NOMO-1 treated with DMSO at 0.1 percent for 48 hours (cell line): ENCODE data around the gene ARMC7.
"Not testable (repeated sequence)": the region's sequence is repeated elsewhere in the genome, so short reads cannot be mapped to it uniquely, and the experiment has no call there.

Source experiments
- DNase-seq: peaks from one replicate; lab custom pipeline; 2025; ENCODE audit not compliant: unreplicated experiment; lab: John Stamatoyannopoulos, UW

ARMC7 gene

DNA sequence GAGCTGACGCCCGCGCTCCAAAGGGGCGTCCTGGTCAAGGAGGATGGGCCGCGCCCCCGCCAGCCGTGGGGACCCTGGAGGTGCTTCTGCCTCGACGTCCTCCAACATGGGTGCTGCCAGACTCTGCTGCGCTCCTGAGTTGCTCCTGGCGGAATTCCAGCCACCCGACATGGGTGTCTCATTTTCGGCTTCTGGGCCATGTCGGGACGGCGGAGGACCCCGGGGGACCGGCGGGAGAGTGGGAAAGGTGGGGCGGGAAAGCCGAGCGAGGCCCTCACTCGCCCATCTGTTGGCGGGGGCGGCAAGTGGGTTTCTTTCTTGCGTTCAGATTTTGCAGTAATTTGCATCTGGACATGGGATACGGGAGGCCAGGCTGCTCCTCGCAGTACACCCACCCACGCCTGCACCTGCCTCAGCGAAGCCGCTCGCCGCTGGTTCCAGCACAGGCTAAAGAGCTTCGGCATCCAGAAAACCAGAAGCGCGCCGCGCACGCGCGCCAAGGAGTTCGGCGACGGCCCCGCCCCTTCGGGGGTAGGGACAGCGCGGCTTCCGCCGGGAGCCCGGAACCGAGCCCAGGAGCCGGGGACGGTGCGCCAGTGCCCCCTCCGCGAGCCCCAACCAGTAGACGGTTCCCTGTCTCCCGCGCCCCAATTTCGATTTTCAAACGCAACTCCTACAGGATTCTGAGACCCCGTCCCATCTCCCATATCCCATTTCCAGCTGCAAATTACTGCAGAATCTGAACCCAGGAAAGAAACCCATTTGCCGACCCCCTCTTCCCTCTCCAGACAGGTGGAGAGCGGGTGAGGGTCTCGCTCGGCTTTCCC lies at the start of gene ARMC7:
Gene ARMC7, plus strand, starts transcription at position 563 of the 827 bp plus-strand sequence. CDS start 320 bp downstream, outside the sequence.
- peak; percentile 80 for DNase-seq

DNA sequence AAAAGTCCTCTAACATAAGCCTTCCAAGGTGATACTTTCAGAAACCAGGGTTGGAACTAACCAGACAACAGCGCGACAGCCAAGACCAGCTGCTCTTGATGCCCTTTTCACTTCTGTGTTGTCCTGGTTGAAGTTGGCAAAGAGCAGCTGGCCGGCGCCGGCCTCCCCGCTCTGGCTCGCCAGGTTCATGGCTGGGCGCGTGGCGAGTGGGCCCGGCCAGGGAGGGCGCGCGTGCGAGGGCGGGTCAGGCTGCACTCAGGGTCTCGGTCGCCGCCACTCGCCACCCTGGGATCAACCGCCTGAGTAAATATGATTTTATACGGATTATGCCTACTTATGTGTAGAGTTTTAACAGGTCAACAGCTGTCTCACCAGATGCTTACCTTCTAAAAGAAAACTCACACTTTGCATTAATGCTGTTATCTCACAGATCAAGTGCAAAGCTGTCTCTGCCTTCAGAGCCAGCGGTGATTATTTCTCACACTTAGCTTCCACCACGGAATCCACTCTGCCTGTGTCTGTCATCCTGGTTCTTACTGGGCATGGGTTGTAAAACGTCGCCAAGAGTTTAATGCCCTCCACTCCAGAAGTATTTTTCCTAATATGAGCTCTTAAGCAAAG lies 49.2 kb upstream of the ARMC7 start:
- DNase-seq, result no peak

DNA sequence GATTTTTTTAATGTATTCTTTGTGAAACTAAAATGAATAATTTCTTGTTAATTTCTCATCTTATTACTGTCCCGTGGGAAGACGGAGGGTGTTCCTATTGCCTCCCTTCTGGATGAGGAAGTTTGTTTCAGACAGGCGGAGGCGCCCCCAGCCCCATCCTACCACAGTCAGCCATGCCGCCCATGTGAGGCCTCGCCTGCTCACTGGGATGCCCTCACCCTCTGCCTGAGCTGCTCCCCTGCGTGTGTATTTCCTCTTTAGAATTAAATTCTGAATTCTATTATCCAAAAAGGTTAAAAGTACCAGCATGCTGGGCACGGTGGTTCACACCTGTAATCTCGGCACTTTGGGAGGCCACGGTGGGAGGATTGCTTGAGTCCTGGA lies 48.7 kb upstream of the ARMC7 start:
- no peak for DNase-seq

DNA sequence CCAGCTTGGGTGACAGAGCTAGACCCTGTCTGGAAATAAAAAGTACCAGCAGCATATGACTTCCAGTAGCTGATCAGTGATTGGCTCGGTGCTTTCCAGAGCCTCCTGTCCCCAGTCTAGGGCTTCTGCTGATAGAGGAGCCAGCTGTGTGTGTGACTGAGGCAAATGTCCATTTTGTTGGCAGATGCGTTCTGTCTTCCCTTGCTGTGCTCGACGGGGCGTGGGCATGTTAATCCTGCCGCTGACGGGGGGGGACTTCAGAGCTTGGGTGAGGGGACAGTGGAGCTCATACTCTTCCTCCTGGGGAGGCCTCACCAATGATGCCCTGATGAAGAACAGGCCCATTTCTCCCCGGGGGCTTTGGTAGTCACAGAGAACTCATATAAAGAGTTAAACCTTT lies 48.2 kb upstream of the ARMC7 start:
- DNase-seq, result no peak

DNA sequence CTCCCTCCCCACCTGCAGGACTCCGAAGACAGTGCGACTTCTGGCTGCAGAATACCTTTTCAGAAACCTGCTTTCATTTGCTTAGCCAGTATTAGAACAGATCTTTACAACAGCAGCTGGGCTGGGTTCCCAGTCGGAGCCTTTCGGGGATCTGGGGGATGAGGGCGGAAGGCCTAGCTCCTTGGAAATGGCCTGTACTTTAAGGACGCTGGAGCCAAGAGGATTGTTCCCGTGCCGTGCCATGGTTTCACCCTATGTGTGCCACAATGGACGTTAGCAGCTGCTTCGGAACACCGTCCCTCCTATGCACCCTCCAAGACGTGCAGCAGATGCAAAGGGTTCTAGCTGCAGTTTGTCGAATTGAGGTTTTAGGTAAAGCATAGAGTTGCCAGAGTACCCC lies 46.6 kb upstream of the ARMC7 start:
- DNase-seq, result no peak

DNA sequence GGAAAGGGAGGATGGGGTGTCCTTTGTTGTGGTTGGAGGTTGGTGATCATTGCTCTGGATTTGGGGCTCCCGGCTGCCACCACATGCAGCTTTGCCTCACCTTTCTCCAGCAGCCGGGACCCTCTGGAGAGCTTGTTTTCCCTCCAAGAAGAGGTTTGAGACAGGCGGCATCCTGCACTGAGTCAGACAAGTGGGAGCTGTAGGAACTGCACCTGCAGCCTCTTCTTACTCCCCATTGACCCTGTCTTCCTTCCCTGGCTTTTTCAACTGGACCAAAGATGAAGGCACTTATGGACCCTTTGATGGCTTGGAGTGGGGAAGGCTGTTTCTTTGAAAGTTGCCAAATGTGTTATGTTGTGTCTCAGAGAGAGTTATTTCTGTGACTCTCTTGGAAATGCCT lies 46.1 kb upstream of the ARMC7 start:
- DNase-seq, result no peak

DNA sequence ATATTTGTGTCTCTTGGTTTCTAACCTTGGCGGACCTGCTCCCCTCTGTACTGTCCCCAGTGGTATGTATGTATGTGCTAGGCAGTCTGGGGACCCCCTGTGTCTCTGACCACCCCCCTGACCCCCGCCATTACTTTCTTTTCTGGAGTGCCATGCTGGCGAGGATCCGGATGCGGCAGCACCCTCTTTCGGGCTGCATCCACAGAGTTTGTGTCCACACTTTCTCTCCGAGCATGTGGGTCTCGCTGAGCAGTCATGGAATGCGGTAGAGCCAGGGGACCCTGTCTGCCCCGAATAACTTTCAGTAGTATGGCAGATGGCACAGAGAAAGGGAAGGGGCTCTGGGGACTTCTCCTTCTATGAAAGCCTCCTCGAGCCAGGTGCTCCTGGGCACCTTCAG lies 45.7 kb upstream of the ARMC7 start:
- no peak for DNase-seq

DNA sequence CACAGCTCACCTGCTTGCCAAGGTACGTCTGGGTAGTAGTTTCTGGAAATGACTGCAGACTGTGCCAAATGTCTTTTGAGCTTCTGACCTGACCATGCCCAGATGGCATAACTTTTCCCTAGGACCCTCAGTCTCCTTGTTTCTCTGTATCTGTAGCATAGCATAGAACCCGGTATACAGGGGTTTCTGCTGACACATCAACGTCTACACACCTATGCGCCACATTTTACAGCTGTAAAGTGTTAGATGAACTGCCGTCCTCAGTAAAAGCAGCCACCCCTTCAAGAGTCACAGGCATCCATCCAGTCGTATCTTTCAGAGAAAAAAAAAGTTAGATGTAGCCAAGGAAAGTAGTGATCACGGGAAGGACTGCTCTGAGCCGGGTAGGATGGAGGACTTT lies 45.3 kb upstream of the ARMC7 start:
- no peak for DNase-seq

DNA sequence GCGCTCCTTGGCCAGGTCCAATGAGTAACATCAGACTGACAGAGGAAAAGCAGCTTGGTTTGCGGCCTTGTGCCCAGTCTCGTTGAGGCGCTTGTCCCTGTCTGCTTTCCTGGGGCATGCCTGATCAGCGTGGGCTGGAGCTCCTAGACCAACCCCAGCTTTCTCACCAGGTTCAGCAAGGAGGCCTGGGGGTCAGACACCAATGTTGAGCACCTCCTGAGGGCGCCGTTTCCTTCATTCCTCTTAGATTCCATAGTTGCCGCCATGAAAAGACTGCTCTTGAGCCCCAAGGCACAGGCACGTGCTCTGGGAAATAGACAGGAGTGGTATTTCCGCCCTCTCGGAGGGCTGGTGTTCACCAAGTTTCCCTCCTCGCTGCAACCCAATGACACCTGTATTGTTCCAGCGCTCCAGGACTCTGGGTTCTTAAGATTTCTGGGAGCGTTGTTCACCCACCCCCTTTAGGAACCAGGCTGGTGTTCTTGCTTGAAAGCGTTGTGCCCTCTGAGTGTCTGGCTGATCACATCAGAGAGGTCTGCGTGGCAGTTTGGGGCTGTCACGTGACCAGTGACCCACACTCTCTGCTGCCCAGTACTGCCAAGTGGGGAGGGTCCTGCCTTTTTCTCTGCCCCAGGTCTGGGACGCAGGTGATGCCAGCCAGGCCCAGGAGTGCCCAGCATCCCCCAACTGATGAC lies 44.8 kb upstream of the ARMC7 start:
- DNase-seq, result no peak

DNA sequence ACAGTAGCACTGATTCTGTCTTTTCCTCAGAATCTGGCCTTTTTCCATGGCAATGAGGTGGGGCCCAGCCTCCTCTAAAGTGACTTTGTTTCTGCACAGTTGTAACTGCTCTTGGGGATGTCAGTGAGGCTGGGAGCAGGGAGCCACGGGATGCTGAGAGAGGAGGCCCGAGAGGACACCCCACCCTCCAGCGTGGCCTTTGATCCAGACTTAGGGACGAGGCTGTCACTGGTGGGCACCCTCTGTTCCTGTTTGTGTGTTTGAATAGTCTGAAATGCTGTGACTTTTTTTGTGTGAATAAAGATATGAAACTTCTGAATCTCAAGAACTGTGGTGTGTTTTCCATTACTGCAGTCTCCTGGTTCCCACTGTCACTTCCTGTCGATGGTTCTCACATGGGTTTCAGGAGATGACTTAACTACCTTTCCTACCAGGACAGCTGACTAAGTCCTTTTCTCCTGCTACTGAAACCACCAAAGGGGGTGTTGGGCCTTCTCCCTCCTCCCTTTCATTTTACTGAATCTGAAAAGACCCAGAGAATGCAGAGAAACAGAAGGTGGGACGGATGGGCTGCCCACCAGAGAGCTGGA lies 44.1 kb upstream of the ARMC7 start:
- no peak for DNase-seq

DNA sequence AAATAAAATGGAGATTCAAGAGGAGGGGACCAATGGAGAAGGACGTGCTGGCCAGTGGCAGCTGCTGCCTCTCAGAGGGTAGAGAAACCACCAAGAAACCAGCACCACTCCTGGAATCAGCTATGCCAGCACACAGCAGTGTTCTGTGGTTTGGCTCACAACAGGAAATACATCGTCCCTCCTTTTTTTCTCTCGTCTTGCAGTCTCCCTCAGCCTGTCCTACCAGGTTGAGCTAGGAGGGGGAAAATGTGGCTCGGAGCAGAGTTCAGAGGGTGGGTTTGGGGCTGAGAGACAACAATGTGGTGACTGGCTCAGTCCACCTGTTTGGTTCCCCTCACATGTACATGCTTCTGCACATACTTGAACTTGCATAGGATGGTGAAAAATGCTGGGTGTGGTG lies 41.9 kb upstream of the ARMC7 start:
- DNase-seq, result no peak

DNA sequence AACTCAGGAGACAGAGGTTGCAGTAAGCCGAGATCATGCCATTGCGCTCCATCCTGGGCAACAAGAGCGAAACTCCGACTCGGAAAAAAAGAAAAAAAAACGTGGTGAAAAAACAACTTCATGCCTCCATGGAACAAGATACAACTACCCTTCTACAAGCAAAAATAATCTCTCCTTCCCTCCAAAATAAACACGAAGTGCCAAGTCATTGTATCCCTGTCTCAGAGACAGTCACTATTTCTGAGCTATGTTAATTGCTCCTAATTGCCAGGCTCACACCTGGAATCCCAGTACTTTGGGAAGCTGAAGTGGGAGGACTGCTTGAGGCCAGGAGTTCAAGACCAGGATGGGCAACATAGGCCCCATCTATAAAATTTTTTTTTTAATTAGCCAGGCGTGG lies 41.0 kb upstream of the ARMC7 start:
- no peak for DNase-seq

DNA sequence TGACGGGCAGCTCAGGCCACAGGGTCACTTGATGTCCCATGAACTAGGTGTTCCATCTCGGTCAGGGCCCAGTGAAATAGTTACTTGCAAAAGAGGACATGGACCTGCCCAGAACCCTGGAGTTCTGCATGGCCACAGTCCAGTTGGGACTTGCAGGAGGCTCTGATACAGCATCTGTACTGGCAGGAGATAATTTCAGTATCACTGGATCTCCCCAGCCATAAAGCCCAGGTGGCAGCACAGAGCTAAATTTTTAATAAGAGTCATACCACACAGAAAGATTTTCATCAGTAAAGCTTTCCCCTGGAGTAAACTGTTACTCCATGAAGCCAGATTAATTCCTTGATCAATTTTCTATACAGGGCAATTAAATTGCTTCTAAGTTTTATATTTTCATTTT lies 40.0 kb upstream of the ARMC7 start:
- no peak for DNase-seq

DNA sequence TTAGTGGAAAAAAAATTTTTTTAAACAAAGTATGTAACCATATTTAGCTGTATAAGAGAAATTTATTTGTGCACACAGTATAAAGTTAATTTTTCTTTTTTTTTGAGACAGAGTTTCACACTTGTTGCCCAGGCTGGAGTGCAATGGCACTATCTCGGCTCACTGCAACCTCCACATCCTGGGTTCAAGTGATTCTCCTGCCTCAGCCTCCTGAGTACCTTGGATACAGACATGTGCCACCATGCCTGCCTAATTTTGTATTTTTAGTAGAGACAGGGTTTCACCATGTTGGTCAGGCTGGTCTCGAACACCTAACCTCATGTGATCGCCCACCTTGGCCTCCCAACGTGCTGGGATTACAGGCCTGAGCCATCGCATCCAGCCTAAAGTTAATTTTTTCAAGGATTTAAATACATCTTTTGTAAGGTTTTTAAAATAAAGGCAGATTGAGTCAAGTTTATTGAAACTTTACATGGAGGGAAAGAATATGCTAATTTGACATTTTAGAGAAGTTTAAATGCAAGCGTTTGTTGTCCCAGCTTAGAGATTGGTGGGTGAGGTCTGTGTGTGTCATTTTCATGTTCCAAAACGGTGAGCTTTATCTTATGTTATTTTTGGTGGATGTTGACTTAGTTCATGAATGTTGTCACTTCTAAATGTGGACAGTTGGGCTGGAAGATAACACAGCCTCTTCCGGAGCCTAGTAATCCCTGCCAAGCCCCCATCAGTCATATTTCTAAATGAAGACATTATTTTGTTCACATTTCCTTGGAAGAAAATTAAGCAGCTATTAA lies 38.1 kb upstream of the ARMC7 start:
- not testable (repeated sequence) for DNase-seq

DNA sequence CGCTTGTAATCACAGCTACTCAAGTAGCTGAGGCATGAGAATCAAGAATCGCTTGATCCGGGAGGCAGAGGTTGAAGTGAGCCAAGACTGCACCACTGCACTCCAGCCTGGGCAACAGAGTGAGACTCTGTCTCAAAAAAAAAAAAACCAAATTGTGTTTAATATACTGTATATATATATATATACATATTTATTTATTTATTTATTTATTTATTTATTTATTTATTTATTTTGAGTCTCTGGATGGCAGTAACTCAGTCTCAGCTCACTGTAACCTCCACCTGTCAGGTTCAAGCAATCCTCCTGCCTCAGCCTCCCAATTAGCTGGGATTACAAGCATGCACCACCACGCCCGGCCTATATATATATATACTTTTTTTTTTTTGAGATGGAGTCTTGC lies 36.9 kb upstream of the ARMC7 start:
- not testable (repeated sequence) for DNase-seq

DNA sequence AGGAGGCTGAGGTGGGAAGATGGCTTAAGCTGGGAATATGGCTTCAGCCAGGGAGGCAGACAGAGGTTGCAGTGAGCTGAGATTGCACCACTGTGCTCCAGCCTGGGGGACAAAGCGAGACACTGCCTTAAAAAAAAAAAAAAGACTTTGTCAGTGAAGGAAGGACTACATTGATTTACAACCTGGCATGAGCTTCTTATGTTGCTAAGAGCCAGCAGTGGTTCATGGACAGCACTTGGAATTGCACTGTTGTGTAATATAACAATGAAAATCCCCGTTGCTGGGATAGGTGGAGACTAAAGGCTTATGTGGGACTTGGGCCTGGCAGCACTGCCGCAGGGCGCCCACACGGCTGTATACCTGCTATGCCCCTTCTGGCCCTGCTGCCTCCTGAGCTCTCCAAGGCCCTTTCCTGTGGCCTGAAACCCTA lies 36.1 kb upstream of the ARMC7 start:
- DNase-seq, result no peak

DNA sequence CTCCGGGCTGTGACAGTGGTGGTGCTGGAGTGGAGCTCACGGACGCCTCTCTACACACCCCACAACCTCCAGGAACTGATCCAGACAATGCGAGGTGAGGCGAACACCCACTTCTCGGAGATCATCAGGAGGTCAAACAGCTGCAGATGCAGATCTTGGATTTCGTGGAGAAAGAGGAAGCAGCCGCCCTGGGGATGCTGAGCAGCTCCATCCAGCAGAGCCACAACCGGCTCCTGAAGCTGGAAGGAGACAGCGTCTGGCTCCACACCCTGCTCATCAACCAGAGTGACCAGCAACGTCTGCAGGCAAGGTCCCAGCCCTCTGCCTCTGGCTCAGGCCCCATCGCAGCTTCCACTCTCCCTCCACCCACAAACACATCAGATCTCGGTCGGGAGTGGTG lies 35.2 kb upstream of the ARMC7 start:
- DNase-seq, result no peak

DNA sequence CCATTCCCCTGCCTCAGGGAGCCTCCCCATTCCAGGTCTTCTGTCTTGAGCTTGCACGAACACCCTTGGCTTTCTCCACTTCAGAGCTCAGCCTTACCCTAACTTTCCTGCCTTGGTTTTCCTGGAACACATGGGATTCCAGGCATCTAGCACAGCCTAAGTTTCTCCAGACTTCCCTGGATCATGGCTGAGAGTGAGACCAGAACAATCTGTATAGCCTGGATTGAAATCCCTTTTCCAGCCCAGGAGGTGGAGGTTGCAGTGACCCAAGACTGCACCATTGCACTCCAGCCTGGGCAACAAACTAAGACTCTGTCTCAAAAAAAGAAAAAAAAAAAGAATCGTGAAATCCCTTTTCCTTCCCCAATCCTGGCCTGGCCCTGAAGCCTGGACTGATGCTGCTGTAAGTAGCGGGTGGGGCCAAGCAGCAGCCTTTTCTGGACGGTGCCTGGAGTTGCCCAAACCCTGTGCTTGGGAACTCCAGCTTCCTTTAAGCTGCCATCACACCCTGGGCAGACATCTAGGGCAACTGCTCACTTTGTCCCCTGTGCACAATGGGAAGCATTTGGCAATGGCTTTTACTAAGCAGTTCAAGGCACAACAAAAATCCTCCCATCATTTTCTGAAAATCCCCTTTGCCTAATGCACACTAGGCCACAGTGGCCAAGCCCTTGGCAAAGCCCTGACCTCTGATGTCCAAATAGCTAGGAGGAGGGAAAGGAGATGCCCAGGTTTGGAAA lies 34.0 kb upstream of the ARMC7 start:
- DNase-seq, result no peak

DNA sequence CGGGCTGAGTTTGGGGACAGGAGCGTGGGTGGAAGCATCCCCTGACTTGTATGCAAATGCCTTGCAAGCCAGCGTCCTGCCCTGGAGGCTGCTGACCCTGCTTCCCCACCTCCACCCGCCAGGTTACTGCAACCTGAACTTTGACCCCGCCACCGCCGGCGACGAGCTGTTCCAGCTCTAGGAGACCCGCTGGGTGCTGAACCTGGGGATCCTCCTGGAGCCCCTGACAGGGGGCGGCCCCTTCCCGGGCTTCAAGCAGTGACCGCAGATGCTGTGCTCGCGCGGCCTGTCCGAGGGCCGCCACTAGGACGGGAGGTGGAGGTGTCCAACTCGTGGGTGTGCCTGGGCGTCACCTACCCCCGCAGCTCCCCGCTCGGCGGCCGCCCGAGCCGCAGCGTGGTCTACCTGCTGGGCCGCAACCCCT lies 32.7 kb upstream of the ARMC7 start:
- no peak for DNase-seq
